GM21381 (cell line): ENCODE data around the gene BRMS1.
"Not testable (repeated sequence)": the region's sequence is repeated elsewhere in the genome, so short reads cannot be mapped to it uniquely, and the experiment has no call there.

ENCODE experiments used
- ATAC-seq: cut with Tn5 transposase; IDR thresholded peaks from one replicate; pipeline ENCODE4 v1.9.1; 2021; ENCODE audit warnings: mild to moderate bottlenecking, moderate library complexity; ENCODE audit not compliant: unreplicated experiment

Gene BRMS1

GRCh38 chr11:66363805-66364535 is 19.1 kb upstream of the BRMS1 start:
- no peak for ATAC-seq

GRCh38 chr11:66363187-66363601 is 18.3 kb upstream of the BRMS1 start:
- ATAC-seq = no peak

- no peak for ATAC-seq
Measured at GRCh38 chr11:66362481-66363147, 17.7 kb upstream of the BRMS1 start.

GRCh38 chr11:66361502-66361941 is 16.6 kb upstream of the BRMS1 start:
- ATAC-seq = no peak

- ATAC-seq = no peak
Measured at GRCh38 chr11:66360406-66361073, 15.6 kb upstream of the BRMS1 start.

GRCh38 chr11:66359662-66360087 is 14.8 kb upstream of the BRMS1 start:
- ATAC-seq = no peak

GRCh38 chr11:66350560-66351235 is 5.8 kb upstream of the BRMS1 start:
- not testable (repeated sequence) for ATAC-seq

GRCh38 chr11:66349084-66349386 is 4.1 kb upstream of the BRMS1 start:
- no peak for ATAC-seq

GRCh38 chr11:66347425-66348276 is 2.7 kb upstream of the BRMS1 start, which contains the start of gene B4GAT1:
Gene B4GAT1, minus strand, starts transcription at chr11:66347629. Its CDS starts 84 bp downstream, at chr11:66347545.
- peak; percentile 39 for ATAC-seq

- ATAC-seq = peak; percentile 4
Measured at GRCh38 chr11:66346476-66347424, 1.8 kb upstream of the BRMS1 start.

- ATAC-seq = peak; percentile 7
Measured at GRCh38 chr11:66345316-66345649, 379 bp upstream of the BRMS1 start.

- ATAC-seq = no peak
Measured at GRCh38 chr11:66343176-66343575, 1.7 kb downstream of the BRMS1 start.

GRCh38 chr11:66341502-66342126 is 3.3 kb downstream of the BRMS1 start:
- ATAC-seq = no peak

- no peak for ATAC-seq
Measured at GRCh38 chr11:66340596-66341501, 4.1 kb downstream of the BRMS1 start.

GRCh38 chr11:66339686-66340483 is 5.0 kb downstream of the BRMS1 start:
- no peak for ATAC-seq

- no peak for ATAC-seq
Measured at GRCh38 chr11:66339162-66339675, 5.7 kb downstream of the BRMS1 start.
